ENCODE results near the gene RUFY2. TPM values are rescaled to one million over a fixed set of nuclear protein-coding genes. Genes with fewer than 3 reads are reported as not detected.
"Not testable (repeated sequence)": the region's sequence is repeated elsewhere in the genome, so short reads cannot be mapped to it uniquely, and the experiment has no call there.

Gene RUFY2
- total and polyA plus RNA-seq, 4 donors = 1.6 to 11.2 (median 7.7) TPM

DNA sequence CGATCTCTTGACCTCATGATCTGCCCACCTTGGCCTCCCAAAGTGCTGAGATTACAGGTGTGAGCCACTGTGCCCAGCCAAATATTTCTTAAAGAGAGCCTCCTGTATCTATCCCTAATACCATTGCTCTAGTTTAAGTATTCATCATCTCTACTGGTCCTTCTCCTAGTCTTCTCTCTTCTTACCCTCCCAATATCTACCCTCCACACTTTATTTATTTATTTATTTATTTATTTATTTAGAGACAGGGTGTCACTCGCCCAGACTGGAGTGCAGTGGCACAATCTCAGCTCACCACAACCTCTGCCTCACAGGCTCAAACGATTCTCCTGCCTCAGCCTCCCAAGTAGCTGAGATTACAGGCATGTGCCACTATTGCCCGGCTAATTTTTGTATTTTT, 82.7 kb downstream of the RUFY2 start:
- not testable (repeated sequence) for DNase-seq (ENCODE audit: low spot score); H3K9ac ChIP-seq (ENCODE audit: low read depth in 1 of 2, low read length in 2 of 2); H3K4me3 ChIP-seq (ENCODE audit: low read depth in 1 of 3, low read length in 3 of 3); H3K9me3 ChIP-seq (ENCODE audit: control insufficient read depth in 4 of 4, low read length in 3 of 4); H3K36me3 ChIP-seq (ENCODE audit: control insufficient read depth in 4 of 4, insufficient read depth in 3 of 4, low read depth in 1 of 4, low read length in 3 of 4); H3K27ac ChIP-seq (ENCODE audit: low read depth in 1 of 2, low read length in 2 of 2); H3K27me3 ChIP-seq (ENCODE audit: control insufficient read depth in 4 of 4, insufficient read depth in 4 of 4, low read length in 3 of 4)
- WGBS = 92% methylated on average over 4 of the region's 4 CpGs
- peaks cover 0 to 16% (median 0%) of the 10 kb centered on the region in 4 donors for H3K4me1 ChIP-seq (ENCODE audit: control insufficient read depth in 4 of 4, insufficient read depth in 4 of 4, low read length in 3 of 4)

- Histone ChIP-seq H3K9me3 (ENCODE audit: control insufficient read depth in 4 of 4, low read length in 3 of 4) (peaks cover 0 to 8% (median 0%) of the 10 kb centered on the region in 4 donors), H3K27ac (ENCODE audit: low read depth in 1 of 2, low read length in 2 of 2) (no peak overlapping the region), H3K9ac (ENCODE audit: low read depth in 1 of 2, low read length in 2 of 2) (no peak overlapping the region), H3K4me3 (ENCODE audit: low read depth in 1 of 3, low read length in 3 of 3) (no peak overlapping the region), H3K27me3 (ENCODE audit: control insufficient read depth in 4 of 4, insufficient read depth in 4 of 4, low read length in 3 of 4) (no peaks in the 10 kb centered on the region), H3K4me1 (ENCODE audit: control insufficient read depth in 4 of 4, insufficient read depth in 4 of 4, low read length in 3 of 4) (no peaks in the 10 kb centered on the region), H3K36me3 (ENCODE audit: control insufficient read depth in 4 of 4, insufficient read depth in 3 of 4, low read depth in 1 of 4, low read length in 3 of 4) (no peaks in the 10 kb centered on the region)
- 38% methylated on average over 1 of the region's 1 CpG for WGBS
- DNase-seq (ENCODE audit: low spot score) = no peak
- TF ChIP-seq HNF4A (conservative IDR thresholded peaks at IDR 0.05) (peak; percentile 54 to 65), ATF3 (IDR thresholded peaks at IDR 0.05) (no peak), FOXA1 (IDR thresholded peaks at IDR 0.05) (no peak), HNF4G (IDR thresholded peaks at IDR 0.05) (peak; percentile 4)
- TF ChIP-seq, protein P1, sequence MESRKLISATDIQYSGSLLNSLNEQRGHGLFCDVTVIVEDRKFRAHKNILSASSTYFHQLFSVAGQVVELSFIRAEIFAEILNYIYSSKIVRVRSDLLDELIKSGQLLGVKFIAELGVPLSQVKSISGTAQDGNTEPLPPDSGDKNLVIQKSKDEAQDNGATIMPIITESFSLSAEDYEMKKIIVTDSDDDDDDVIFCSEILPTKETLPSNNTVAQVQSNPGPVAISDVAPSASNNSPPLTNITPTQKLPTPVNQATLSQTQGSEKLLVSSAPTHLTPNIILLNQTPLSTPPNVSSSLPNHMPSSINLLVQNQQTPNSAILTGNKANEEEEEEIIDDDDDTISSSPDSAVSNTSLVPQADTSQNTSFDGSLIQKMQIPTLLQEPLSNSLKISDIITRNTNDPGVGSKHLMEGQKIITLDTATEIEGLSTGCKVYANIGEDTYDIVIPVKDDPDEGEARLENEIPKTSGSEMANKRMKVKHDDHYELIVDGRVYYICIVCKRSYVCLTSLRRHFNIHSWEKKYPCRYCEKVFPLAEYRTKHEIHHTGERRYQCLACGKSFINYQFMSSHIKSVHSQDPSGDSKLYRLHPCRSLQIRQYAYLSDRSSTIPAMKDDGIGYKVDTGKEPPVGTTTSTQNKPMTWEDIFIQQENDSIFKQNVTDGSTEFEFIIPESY (IDR thresholded peaks at IDR 0.05) = no peak
- TF ChIP-seq, protein P2, sequence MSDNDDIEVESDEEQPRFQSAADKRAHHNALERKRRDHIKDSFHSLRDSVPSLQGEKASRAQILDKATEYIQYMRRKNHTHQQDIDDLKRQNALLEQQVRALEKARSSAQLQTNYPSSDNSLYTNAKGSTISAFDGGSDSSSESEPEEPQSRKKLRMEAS (IDR thresholded peaks at IDR 0.05) = no peak
These were observed 88.6 kb downstream of the RUFY2 start for GRCh38 chr10:68318331-68319059.

DNA sequence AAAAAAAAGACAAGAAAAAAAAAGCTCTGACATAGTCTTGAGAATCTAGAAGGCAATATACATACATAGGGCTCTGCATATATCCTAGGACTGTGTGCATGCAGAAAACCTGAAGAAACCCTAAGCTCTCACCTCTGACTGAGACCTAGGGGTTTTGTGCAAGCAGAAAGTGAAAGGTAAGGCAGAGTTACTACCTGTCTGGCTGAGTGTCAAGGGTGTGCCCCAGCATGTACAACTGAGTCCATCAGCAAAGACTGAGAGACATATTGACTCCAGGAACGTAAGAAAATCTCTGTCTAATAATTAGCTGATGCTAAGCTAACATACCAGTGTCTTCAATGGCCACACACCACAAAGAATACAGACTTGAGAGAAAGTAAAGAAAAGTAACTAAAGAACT, 91.5 kb downstream of the RUFY2 start:
- no peak for TF ChIP-seq YY1 (IDR thresholded peaks at IDR 0.05)
- TF ChIP-seq HNF4A (conservative IDR thresholded peaks at IDR 0.05) = no peak
- TF ChIP-seq EGR1 (IDR thresholded peaks at IDR 0.05; ENCODE audit: low read depth in 2 of 2) = no peak
- TF ChIP-seq, protein P1 (IDR thresholded peaks at IDR 0.05) = no peak
- TF ChIP-seq, protein P2 (IDR thresholded peaks at IDR 0.05) = no peak
- no peak for TF ChIP-seq FOXA2 (IDR thresholded peaks at IDR 0.05)
- TF ChIP-seq TAF1 (conservative IDR thresholded peaks at IDR 0.05) = no peak
- no peak for TF ChIP-seq RXRA (IDR thresholded peaks at IDR 0.05)
- no peak for TF ChIP-seq SP1 (IDR thresholded peaks at IDR 0.05)
- TF ChIP-seq RAD21 (IDR thresholded peaks at IDR 0.05) = no peak
- DNase-seq (ENCODE audit: low spot score) = no peak
- no peaks in the 10 kb centered on the region for H3K4me1 ChIP-seq (ENCODE audit: control insufficient read depth in 4 of 4, insufficient read depth in 4 of 4, low read length in 3 of 4)
- no peak overlapping the region for H3K4me3 ChIP-seq (ENCODE audit: low read depth in 1 of 3, low read length in 3 of 3)
- no peak overlapping the region for H3K27ac ChIP-seq (ENCODE audit: low read depth in 1 of 2, low read length in 2 of 2)
- H3K9me3 ChIP-seq (ENCODE audit: control insufficient read depth in 4 of 4, low read length in 3 of 4) = peaks cover 0 to 8% (median 0%) of the 10 kb centered on the region in 4 donors
- H3K27me3 ChIP-seq (ENCODE audit: control insufficient read depth in 4 of 4, insufficient read depth in 4 of 4, low read length in 3 of 4) = no peaks in the 10 kb centered on the region
- H3K9ac ChIP-seq (ENCODE audit: low read depth in 1 of 2, low read length in 2 of 2) = no peak overlapping the region
- 86% methylated on average over 1 of the region's 1 CpG for WGBS
- no peaks in the 10 kb centered on the region for H3K36me3 ChIP-seq (ENCODE audit: control insufficient read depth in 4 of 4, insufficient read depth in 3 of 4, low read depth in 1 of 4, low read length in 3 of 4)

DNA sequence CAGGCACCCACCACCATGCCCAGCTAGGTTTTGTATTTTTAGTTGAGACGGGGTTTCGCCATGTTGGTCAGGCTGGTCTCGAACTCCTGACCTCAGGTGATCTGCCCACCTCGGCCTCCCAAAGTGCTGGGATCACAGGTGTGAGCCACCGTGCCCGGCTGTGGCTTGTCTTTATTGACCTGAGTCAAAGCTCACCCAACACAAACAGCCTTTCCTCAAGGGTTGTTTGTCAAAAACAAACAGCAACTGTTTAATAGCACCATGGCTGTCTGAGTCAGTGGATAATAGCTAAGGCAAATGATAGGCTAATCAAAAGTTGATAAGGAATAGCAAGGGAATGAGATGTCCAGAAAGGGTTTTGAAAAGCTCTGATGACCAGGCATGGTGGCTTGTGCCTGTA, 92.1 kb downstream of the RUFY2 start:
- H3K4me3 ChIP-seq (ENCODE audit: low read depth in 1 of 3, low read length in 3 of 3); H3K4me1 ChIP-seq (ENCODE audit: control insufficient read depth in 4 of 4, insufficient read depth in 4 of 4, low read length in 3 of 4); DNase-seq (ENCODE audit: low spot score); H3K27me3 ChIP-seq (ENCODE audit: control insufficient read depth in 4 of 4, insufficient read depth in 4 of 4, low read length in 3 of 4); H3K9ac ChIP-seq (ENCODE audit: low read depth in 1 of 2, low read length in 2 of 2); H3K36me3 ChIP-seq (ENCODE audit: control insufficient read depth in 4 of 4, insufficient read depth in 3 of 4, low read depth in 1 of 4, low read length in 3 of 4); H3K27ac ChIP-seq (ENCODE audit: low read depth in 1 of 2, low read length in 2 of 2); H3K9me3 ChIP-seq (ENCODE audit: control insufficient read depth in 4 of 4, low read length in 3 of 4): not testable (repeated sequence)
- WGBS = 66% methylated on average over 6 of the region's 6 CpGs

All from liver (tissue), 9 donors.